GM21381 (cell line): ENCODE measurements around the gene BCLAF1.

Source experiments
- ATAC-seq: cut with Tn5 transposase; IDR thresholded peaks from one replicate; pipeline ENCODE4 v1.9.1; 2021; ENCODE audit warnings: mild to moderate bottlenecking, moderate library complexity; ENCODE audit not compliant: unreplicated experiment

BCLAF1 gene

GRCh38 chr6:136289579-136290409 lies at the start of gene BCLAF1:
TSS of gene BCLAF1 (minus strand) at chr6:136289846. CDS start at chr6:136279866, 9,980 bp downstream.
- ATAC-seq = peak; percentile 87

GRCh38 chr6:136338486-136338885 lies 48.8 kb upstream of the BCLAF1 start:
- ATAC-seq = no peak

GRCh38 chr6:136337606-136338005 lies 48.0 kb upstream of the BCLAF1 start:
- ATAC-seq = no peak

GRCh38 chr6:136337121-136337520 lies 47.5 kb upstream of the BCLAF1 start:
- no peak for ATAC-seq

- ATAC-seq = no peak
These were observed 46.2 kb upstream of the BCLAF1 start for GRCh38 chr6:136335736-136336363.

GRCh38 chr6:136334853-136335252 lies 45.2 kb upstream of the BCLAF1 start:
- no peak for ATAC-seq

- ATAC-seq = no peak
These were observed 44.8 kb upstream of the BCLAF1 start for GRCh38 chr6:136334465-136334846.

GRCh38 chr6:136333824-136334464 lies 44.3 kb upstream of the BCLAF1 start:
- no peak for ATAC-seq

- ATAC-seq = no peak
These were observed 41.8 kb upstream of the BCLAF1 start for GRCh38 chr6:136331461-136331860.

GRCh38 chr6:136330634-136331033 lies 41.0 kb upstream of the BCLAF1 start:
- ATAC-seq = no peak

GRCh38 chr6:136326038-136326553 lies 36.5 kb upstream of the BCLAF1 start:
- ATAC-seq = no peak

- no peak for ATAC-seq
These were observed 35.2 kb upstream of the BCLAF1 start for GRCh38 chr6:136324686-136325380.

- no peak for ATAC-seq
These were observed 33.9 kb upstream of the BCLAF1 start for GRCh38 chr6:136323431-136324112.

GRCh38 chr6:136319732-136320131 lies 30.1 kb upstream of the BCLAF1 start:
- no peak for ATAC-seq

GRCh38 chr6:136318676-136319075 lies 29.0 kb upstream of the BCLAF1 start:
- no peak for ATAC-seq

GRCh38 chr6:136317971-136318370 lies 28.3 kb upstream of the BCLAF1 start:
- ATAC-seq = no peak

GRCh38 chr6:136317021-136317694 lies 27.5 kb upstream of the BCLAF1 start:
- ATAC-seq = no peak

GRCh38 chr6:136315594-136315993 lies 25.9 kb upstream of the BCLAF1 start:
- ATAC-seq = no peak

GRCh38 chr6:136312975-136313374 lies 23.3 kb upstream of the BCLAF1 start:
- ATAC-seq = no peak

GRCh38 chr6:136309729-136310311 lies 20.2 kb upstream of the BCLAF1 start:
- no peak for ATAC-seq
